Putamen (tissue), 1 donor: Measurements from ENCODE around the gene KEL.

Source experiments
- DNase-seq: peaks from one replicate; pipeline ENCODE4 v3.0.0-alpha.2; 2016; ENCODE audit warnings: low spot score

The KEL gene

GRCh38 chr7:142898377-142899170 lies 63.6 kb downstream of the KEL start:
- DNase-seq, result no peak

- no peak for DNase-seq
These were observed 64.5 kb downstream of the KEL start for GRCh38 chr7:142897691-142898090.

GRCh38 chr7:142896741-142897379 lies 65.3 kb downstream of the KEL start:
- no peak for DNase-seq

- DNase-seq, result no peak
These were observed 66.0 kb downstream of the KEL start for GRCh38 chr7:142896151-142896550.

- no peak for DNase-seq
These were observed 67.1 kb downstream of the KEL start for GRCh38 chr7:142894985-142895593.

- no peak for DNase-seq
These were observed 67.8 kb downstream of the KEL start for GRCh38 chr7:142894112-142894984.

- no peak for DNase-seq
These were observed 69.2 kb downstream of the KEL start for GRCh38 chr7:142892951-142893350.

- DNase-seq, result no peak
These were observed 70.6 kb downstream of the KEL start for GRCh38 chr7:142891490-142892082.
